GM19351 (cell line): Measurements from ENCODE around the gene DNAH3.
"Not testable (repeated sequence)": the region's sequence is repeated elsewhere in the genome, so short reads cannot be mapped to it uniquely, and the experiment has no call there.

Experiments used
- ATAC-seq: cut with Tn5 transposase; IDR thresholded peaks from one replicate; pipeline ENCODE4 v1.9.1; 2021; ENCODE audit warnings: mild to moderate bottlenecking, moderate library complexity; ENCODE audit not compliant: unreplicated experiment

The DNAH3 gene, protein sequence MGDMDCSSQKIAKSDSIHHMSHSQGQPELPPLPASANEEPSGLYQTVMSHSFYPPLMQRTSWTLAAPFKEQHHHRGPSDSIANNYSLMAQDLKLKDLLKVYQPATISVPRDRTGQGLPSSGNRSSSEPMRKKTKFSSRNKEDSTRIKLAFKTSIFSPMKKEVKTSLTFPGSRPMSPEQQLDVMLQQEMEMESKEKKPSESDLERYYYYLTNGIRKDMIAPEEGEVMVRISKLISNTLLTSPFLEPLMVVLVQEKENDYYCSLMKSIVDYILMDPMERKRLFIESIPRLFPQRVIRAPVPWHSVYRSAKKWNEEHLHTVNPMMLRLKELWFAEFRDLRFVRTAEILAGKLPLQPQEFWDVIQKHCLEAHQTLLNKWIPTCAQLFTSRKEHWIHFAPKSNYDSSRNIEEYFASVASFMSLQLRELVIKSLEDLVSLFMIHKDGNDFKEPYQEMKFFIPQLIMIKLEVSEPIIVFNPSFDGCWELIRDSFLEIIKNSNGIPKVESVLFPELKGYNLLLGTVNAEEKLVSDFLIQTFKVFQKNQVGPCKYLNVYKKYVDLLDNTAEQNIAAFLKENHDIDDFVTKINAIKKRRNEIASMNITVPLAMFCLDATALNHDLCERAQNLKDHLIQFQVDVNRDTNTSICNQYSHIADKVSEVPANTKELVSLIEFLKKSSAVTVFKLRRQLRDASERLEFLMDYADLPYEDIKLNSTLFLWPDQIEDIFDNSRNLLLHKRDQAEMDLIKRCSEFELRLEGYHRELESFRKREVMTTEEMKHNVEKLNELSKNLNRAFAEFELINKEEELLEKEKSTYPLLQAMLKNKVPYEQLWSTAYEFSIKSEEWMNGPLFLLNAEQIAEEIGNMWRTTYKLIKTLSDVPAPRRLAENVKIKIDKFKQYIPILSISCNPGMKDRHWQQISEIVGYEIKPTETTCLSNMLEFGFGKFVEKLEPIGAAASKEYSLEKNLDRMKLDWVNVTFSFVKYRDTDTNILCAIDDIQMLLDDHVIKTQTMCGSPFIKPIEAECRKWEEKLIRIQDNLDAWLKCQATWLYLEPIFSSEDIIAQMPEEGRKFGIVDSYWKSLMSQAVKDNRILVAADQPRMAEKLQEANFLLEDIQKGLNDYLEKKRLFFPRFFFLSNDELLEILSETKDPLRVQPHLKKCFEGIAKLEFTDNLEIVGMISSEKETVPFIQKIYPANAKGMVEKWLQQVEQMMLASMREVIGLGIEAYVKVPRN (N-terminal part only)

DNA sequence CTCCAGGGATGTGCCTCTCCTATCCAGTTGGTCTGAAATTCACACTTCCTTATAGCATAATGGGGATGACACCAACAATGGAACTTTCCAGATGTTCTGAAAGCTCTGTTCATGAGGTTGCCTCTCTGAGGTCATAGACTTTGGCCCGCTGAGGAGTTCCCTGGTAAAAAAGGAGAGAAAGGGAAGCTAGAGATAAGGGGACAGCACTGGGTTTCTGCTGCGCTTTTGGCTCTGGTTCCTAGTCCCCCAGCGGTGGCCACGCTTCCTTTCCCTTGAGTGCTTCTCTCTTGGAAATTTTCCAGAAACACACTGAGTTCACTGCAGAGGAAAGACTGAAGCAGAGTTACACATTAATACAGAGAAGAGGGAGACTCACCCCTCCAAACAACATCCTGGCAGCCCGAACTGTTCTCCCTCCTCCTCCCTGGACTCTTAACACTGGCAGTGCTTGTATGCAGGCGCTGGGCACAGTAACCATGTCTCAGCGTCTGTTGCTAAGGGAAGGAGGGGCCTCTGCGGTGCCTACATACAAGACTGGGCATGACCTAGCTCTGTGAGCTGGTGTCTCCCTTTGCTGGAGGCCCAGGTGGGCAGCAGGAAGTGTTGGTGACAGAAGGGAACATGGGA, at the start of gene DNAH3:
Gene DNAH3, minus strand, starts transcription at position 472 of the 627 bp plus-strand sequence. CDS start 527 bp downstream, outside the sequence.
- ATAC-seq = no peak

DNA sequence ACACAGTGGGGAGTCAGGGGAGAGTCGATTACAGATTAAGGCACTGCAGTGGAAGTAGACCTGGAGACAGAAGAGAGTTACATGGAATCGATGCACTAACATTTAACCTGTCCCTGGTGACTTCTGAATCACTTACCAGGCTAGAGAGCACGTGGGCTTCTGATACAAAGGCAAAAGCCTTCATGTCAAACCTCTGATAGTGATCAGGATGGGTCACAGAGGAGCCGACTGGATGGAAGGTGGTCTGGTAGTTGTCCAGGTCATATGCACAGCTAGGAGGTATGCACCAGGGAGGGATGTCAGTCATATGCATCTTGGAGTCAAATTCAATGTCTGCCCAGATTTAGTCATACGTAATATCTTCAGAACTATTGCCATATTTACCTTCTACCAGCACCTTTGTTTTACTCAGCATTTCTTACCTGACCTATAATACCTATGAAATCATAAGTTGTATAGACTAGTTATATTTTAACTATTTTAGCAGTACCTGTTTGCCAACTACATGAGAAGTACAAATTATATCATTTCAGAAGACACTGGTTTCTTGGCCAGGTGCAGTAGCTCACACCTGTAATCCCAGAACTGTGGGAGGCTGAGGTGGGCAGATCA, 49.1 kb upstream of the DNAH3 start:
- ATAC-seq = no peak

DNA sequence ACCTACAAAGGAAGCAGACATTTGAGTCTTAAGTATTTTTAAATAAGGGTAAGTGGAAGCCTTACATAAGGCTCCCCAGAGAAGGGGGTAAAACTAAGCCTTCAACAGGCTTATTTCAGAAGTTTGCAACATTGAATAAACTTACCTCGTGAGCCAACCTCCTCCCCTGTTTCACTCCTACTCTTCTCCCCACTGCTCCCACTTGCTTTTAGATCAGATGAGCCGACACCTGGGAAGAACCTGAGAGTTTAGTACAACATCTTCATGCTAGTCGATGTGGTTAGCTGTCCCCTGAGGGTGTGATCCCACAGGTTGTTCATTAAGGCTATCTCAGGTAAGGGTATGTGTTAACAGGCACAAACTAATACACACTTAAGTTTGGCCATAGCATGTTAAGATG, 47.0 kb upstream of the DNAH3 start:
- ATAC-seq = no peak

DNA sequence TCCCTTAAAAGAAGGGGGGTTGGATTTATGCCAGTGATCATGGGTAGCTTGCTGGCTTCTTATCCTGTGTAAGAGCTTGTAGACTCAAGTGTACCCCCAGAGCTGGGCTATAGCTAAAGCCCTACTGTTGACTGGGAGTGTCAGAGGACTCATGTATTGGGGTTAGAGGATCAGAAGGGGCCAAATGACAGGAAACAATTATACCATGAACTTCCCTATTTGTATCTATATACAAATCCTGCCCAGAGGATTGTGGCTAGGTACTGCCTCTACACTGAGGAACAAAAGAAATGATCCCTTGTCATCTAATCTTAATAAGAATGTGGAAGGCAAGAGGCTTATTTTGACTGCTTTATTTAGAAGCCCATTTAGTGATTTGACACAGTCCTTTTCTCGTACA, 46.5 kb upstream of the DNAH3 start:
- no peak for ATAC-seq

DNA sequence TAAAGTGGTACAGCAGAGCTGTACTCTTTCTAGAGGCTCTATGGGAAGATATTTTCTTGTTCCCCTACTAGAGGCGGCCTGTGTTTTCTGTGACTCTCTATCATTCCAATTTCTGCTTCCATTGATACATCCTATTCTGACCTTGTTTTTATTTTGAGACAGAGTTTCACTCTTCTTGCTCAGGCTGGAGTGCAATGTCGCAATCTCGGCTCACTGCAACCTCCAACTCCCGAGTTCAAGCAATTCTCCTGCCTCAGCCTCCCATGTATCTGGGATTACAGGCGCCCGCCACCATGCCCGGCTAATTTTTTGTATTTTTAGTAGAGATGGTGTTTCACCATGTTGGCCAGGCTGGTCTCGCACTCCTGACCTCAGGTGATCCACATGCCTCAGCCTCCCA, 44.7 kb upstream of the DNAH3 start:
- ATAC-seq = not testable (repeated sequence)

DNA sequence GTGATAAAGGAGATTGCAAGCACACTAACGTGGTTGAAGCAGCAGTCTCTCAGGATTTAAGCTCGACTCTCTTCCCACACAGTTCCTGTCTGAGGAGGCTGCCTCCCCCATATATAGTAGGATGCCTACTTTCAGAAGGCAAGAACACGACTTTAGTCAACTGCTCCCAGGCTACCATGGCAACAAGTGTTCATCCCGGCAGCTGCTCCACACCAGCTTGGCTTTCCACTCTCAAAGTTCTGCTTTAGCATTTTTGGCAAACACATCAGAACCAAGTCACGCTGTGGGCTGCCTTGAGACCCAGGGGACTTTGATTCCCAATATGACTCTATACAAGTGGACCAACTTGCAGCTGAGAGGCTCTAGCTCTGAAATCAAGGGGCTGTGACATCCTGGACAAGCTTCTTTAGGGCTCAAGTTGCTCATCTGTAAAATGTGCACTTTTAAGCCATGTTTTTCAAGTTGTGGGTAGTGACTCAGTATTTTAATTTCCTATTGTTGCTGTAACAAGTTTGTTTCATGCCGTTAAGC, 44.2 kb upstream of the DNAH3 start:
- no peak for ATAC-seq

DNA sequence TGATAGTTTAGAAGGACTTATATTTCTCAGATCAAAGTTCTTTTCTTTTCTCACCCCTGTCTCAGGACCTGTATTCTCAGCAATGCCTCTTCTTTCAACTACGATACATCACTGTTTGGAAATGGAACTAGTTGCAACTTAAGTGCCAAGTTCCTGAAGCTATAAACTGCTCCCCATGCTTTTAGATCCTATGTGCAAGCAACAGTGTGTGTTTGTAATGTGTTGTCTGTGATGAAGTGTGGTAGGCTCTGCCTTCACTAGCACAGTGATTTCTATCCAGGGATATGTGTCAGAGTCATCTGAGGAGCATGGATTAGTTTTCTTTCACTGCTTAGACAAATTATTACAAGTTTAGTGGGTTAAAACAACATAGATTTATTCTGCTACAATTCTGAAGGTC, 42.3 kb upstream of the DNAH3 start:
- no peak for ATAC-seq

DNA sequence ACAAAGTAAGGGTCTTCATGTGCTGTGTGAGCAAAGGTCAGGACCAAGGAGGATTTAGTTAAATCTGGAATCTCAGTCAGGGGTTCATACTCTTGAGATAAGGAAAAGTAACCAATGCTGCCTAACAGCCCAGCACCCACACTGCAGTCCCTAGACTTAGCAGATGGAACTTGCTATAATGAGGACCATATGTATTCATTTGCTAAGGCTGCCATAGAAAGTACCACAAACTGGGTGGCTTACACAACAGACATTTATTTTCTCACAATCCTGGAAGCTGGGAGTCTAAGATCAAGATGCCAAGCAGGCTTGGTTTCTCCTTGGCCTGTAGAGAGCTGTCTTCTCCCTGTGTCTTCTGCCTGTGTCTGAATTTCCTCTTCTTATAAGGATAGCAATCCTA, 40.0 kb upstream of the DNAH3 start:
- no peak for ATAC-seq

DNA sequence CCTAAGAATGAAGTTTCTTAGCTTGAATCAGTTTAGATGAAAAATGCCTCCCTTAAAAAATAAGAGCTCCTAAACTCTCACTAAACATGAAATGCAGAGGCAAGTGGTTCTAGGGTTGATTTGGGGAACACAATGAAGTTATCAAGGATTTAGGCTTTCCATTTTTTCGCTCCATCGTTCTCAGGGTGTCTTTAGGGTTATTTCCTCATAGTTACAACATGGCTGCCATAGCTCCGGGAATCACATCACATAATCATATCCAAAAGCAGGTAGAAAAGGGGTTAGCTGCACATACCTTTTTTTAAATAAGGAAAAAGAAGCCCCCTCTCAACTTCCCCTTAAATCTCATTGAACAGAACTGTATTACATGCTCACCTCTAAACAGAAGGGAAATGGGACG, 39.4 kb upstream of the DNAH3 start:
- ATAC-seq = no peak

DNA sequence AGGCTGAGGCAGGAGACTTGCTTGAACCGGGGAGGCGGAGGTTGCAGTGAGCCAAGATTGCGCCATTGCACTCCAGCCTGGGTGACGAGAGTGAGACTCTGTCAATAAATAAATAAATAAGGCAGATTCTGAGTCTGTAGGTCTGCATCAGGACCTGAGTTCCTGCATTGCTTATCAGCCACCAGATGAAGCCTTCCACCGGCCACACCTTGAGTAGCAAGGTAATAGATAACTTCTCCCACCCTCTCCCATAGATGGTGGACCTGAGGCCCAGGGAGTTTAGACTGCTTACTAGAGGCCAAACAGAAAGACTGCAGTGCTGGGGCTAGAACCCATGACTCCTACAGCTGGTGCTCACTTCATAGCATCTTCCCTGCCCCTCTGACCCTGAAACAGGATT, 38.7 kb upstream of the DNAH3 start:
- ATAC-seq = no peak

DNA sequence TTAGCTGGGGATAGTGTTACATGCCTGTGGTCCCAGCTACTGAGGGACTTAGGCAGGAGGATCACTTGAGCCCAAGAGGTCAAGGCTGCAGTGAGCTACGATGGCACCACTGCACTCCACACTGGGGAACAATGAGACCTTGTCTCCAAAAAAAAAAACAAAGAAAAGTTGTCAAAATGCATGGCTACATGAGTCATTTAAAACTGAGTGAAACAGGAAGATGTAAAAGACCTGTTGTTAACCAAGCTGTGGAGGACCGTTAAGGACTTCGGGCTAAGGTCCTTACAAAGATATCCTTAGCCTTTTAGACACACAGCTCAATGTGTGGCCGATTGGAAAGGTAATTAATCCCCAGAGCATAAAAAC, 35.7 kb upstream of the DNAH3 start:
- ATAC-seq = no peak

DNA sequence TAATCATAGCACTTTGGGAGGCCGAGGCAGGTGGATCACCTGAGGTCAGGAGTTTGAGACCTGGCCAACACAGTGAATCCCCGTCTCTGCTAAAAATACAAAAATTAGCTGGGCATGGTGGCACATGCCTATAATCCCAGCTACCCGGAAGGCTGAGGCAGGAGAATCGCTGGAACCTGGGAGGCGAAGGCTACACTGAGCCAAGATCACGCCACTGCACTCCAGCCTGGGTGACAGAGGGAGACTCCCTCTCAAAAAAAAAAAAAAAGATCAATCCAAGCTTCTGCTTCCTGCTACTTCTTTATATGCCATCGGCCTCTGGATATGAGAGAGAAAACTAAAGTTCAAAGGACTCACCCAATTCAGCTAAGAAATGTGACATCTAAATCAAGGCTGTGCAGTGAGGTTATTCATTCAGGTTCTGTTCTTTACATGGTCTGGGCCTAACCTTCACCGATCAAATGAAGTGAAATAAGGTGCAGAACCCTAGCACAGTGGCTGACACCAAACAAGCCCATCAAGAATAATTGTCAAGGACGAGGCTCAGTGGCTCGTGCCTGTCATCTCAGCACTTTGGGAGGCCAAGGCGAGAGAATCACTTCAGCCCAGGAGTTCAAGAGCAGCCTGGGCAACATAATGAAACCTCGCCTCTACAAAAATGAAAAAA, 35.1 kb upstream of the DNAH3 start:
- ATAC-seq = no peak

DNA sequence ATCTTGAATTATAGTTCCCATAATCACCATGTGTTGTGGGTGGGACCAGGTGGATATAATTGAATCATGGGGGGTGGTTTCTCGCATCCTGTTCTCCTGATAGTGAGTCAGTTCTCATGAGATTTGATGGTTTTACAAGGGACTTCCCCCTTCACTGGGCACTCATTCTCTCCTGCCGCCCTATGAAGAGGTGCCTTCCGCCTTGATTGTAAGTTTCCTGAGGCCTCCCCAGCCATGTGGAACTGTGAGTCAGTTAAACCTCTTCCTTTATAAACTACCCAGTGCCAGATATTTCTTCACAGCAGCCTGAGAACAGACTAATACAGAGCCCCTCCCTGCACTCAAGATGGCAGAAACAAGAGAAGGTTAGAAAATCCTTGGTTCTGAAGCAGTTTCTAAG, 34.2 kb upstream of the DNAH3 start:
- ATAC-seq = no peak

DNA sequence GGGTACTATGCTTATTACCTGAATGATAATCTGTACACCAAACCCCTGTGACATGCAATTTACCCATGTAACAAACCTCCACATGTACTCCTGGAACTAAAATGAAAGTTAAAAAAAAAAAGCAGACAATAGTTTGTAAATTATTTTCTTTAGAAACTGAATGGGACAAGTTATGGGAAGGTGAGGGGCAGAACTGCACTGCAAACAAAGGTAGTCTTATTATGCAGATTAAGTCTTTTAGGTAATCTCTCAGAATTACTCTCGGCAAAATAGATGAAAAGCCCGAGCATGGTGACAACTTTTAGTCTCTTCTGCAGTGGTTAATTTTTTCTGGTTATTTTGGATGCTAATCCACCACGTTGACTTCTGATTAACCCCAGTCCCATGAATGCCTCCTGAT, 33.3 kb upstream of the DNAH3 start:
- ATAC-seq = no peak

DNA sequence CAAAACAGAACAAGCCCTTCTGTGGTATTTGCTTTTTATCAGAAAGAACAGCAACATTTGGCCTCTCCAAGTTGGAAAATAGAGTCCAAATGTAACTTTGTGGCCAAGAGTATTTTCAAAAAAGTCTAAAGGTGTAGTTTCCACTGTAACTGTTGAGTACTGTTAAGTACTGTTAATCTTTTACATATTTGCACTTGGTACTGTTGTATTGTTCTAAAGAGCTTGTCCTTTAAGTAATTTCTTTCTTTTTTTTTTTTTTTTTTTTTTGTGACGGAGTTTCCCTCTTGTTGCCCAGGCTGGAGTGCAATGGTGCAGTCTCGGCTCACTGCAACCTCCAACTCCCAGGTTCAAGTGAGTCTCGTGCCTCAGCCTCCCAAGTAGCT, 29.3 kb upstream of the DNAH3 start:
- ATAC-seq = no peak

DNA sequence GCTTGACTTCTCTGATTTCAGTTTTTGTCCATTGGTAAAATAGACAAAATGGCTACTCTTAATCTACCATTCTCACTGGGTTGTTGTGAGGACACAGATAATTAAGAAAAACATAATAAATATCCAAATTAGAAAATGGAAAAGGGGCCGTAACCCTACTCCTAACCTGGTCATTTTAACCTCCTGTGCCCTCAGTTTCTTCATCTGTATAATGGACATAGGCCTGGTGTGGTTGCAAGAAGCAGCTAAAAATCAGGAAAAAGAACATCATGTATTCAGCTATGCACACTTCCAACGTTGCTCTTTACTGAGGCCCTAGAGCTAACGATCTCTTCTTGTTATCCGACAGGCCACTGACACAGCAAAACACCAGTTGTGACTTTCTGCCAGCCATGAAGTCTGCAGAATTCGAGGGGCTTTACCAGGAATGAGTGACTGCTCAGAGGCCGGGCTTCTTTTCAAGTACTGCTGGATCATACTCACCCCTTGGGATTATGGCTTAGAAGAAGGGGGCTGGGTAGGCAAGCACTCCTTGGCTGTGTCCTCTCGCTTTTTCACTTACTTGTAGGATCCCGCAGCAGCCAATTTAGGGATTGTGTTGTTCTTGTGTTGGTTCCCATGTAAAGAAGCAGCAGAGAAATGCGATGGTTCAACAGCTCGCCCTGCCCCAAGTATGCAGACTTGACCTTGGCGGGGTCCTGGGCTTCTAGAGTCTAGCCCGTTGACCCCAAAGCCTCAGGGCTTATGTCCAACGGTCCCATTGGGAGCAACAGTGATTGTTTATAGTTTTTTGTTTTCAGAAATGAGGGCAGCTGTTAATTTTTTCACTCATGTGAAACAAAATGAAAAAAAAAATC, 28.7 kb upstream of the DNAH3 start:
- no peak for ATAC-seq

DNA sequence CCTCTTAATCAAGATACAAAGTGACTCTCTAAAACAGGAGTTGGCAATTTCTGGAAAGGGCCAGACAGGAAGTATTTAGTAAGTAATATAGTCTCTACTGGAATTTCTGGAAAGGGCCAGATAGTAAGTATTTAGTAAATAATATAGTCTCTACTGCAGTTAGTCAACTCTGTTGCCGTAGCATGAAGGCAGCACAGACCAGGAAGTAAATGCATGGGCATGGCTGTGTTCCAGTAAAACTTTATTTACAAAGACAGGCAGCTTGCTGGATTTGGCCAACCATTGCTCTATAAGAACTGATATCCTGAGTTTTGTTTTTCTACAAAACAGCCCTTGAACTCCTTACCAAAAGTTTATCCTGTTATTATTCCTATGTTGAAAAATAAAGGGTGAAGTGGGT, 24.8 kb upstream of the DNAH3 start:
- ATAC-seq = no peak

DNA sequence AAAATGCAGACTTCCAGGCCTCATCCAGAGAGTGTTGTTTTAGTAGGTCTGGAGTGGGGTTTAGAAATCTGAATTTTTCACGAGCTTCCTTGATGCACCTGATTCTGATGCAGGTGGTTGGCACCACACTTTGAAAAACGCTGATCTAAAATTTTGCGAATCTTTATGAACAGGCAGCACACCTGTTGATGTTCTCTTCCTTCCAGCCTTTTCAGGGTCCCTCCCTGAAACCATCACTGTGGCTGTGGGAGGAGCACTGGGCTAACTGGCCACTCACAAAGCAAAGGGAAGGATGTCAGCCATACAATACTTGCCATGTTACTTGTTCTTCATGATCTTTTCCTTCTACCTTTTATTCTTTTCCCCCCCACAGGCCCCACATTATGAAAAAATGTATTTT, 22.0 kb upstream of the DNAH3 start:
- ATAC-seq = no peak

DNA sequence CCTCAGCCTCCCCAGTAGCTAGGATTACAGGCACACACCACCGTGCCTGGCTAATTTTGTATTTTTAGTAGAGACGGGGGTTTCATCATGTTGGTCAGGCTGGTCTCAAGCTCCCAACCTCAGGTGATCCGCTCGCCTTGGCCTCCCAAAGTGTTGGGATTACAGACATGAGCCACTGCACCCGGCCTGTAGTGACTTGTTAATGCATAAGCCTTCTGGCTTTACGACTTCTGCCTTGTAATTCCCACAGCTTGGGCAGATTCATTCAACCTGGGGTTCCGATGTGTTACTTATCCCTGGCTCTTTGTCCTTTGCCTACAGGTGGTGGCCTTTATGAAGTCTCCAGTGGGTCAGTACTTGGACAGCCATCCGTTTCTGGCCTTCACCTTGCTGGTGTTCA, 19.5 kb upstream of the DNAH3 start:
- not testable (repeated sequence) for ATAC-seq
